ENCODE results near the gene NOS1AP.

NOS1AP gene

GRCh38 chr1:162276493-162276892, 207.0 kb downstream of the NOS1AP start:
- Histone ChIP-seq H3K4me3 (ENCODE audit: insufficient read depth in 1 of 2, low read depth in 1 of 2, low read length in 2 of 2) (no peak overlapping the region), H2AK5ac (ENCODE audit: low read length, severe bottlenecking) (no peak overlapping the region), H2BK120ac (ENCODE audit: low read depth, low read length) (no peak overlapping the region), H3K18ac (ENCODE audit: low read depth in 1 of 2, low read length in 2 of 2) (no peak overlapping the region), H3K27ac (ENCODE audit: low read length, poor library complexity, severe bottlenecking) (no peak overlapping the region), H3K9ac (ENCODE audit: low read length) (no peak overlapping the region), H3K4me1 (ENCODE audit: control insufficient read depth, insufficient read depth, low read depth, low read length) (peaks cover 2% of the 10 kb centered on the region), H4K8ac (ENCODE audit: low read length) (no peak overlapping the region), H3K27me3 (ENCODE audit: control insufficient read depth in 1 of 2, insufficient read depth in 1 of 2, low read length in 2 of 2) (peaks cover 0 to 35% of the 10 kb centered on the region in 2 experiments), H3K79me1 (replicated peaks; ENCODE audit: low read length, poor library complexity, severe bottlenecking) (no peaks in the 10 kb centered on the region), H3K23ac (ENCODE audit: low read length in 2 of 2) (no peak overlapping the region), H3K14ac (ENCODE audit: low read length in 2 of 2) (no peak overlapping the region), H2BK5ac (ENCODE audit: low read depth, low read length, poor library complexity, severe bottlenecking) (no peak overlapping the region), H2AFZ (ENCODE audit: low read depth, low read length) (no peak overlapping the region), H2BK15ac (ENCODE audit: low read depth, poor library complexity, severe bottlenecking) (no peak overlapping the region), H4K91ac (ENCODE audit: low read length) (no peak overlapping the region), H3K36me3 (ENCODE audit: control insufficient read depth in 1 of 2, insufficient read depth in 2 of 2, low read depth in 1 of 2, low read length in 2 of 2) (no peaks in the 10 kb centered on the region), H3K9me3 (ENCODE audit: control insufficient read depth, low read length) (no peaks in the 10 kb centered on the region), H3K4me2 (ENCODE audit: low read length, poor library complexity, severe bottlenecking) (no peak overlapping the region), H2BK12ac (ENCODE audit: low read length in 2 of 2) (no peak overlapping the region), H3K4ac (ENCODE audit: low read depth in 1 of 2, low read length in 2 of 2) (no peak overlapping the region)
- WGBS = no CpG with 5 or more reads among the region's 1 CpG
- DNase-seq = peak; percentile 43

GRCh38 chr1:162279136-162279498, 209.6 kb downstream of the NOS1AP start:
- Histone ChIP-seq H2BK12ac (ENCODE audit: low read length in 2 of 2) (no peak overlapping the region), H3K4me1 (ENCODE audit: control insufficient read depth, insufficient read depth, low read depth, low read length) (peaks cover 2% of the 10 kb centered on the region), H3K79me1 (replicated peaks; ENCODE audit: low read length, poor library complexity, severe bottlenecking) (no peaks in the 10 kb centered on the region), H3K27ac (ENCODE audit: low read length, poor library complexity, severe bottlenecking) (no peak overlapping the region), H3K4ac (ENCODE audit: low read depth in 1 of 2, low read length in 2 of 2) (no peak overlapping the region), H3K9me3 (ENCODE audit: control insufficient read depth, low read length) (no peaks in the 10 kb centered on the region), H4K91ac (ENCODE audit: low read length) (no peak overlapping the region), H2AK5ac (ENCODE audit: low read length, severe bottlenecking) (no peak overlapping the region), H2BK5ac (ENCODE audit: low read depth, low read length, poor library complexity, severe bottlenecking) (no peak overlapping the region), H3K36me3 (ENCODE audit: control insufficient read depth in 1 of 2, insufficient read depth in 2 of 2, low read depth in 1 of 2, low read length in 2 of 2) (no peaks in the 10 kb centered on the region), H3K4me2 (ENCODE audit: low read length, poor library complexity, severe bottlenecking) (no peak overlapping the region), H4K8ac (ENCODE audit: low read length) (no peak overlapping the region), H2BK120ac (ENCODE audit: low read depth, low read length) (no peak overlapping the region), H2AFZ (ENCODE audit: low read depth, low read length) (no peak overlapping the region), H3K9ac (ENCODE audit: low read length) (no peak overlapping the region), H2BK15ac (ENCODE audit: low read depth, poor library complexity, severe bottlenecking) (no peak overlapping the region), H3K23ac (ENCODE audit: low read length in 2 of 2) (no peak overlapping the region), H3K27me3 (ENCODE audit: control insufficient read depth in 1 of 2, insufficient read depth in 1 of 2, low read length in 2 of 2) (peaks cover 0 to 52% of the 10 kb centered on the region in 2 experiments), H3K18ac (ENCODE audit: low read depth in 1 of 2, low read length in 2 of 2) (no peak overlapping the region), H3K14ac (ENCODE audit: low read length in 2 of 2) (no peak overlapping the region), H3K4me3 (ENCODE audit: insufficient read depth in 1 of 2, low read depth in 1 of 2, low read length in 2 of 2) (no peak overlapping the region)
- DNase-seq = no peak
- 59% methylated on average over 7 of the region's 7 CpGs for WGBS

DNA sequence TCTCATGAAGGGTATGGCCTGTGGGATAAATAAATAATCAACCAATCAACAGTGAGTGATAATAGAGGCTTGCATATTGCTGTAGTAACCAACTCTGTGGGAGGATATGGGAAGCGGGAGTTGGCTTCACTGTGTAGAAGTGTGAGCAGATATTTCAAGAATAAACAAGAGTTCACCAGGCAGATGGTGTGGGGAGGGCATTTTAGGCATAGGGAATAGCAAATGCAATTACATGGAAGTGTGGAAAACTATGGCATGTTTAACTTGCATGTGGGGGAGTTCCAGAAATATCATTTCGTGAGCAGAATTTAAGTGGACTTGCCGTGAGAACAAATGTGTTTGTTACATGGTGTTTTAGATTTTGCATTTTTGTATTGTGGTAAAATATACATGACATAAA, 211.9 kb downstream of the NOS1AP start:
- Histone ChIP-seq H3K4ac (ENCODE audit: low read depth in 1 of 2, low read length in 2 of 2) (no peak overlapping the region), H2BK5ac (ENCODE audit: low read depth, low read length, poor library complexity, severe bottlenecking) (no peak overlapping the region), H2AFZ (ENCODE audit: low read depth, low read length) (no peak overlapping the region), H3K23ac (ENCODE audit: low read length in 2 of 2) (no peak overlapping the region), H2BK15ac (ENCODE audit: low read depth, poor library complexity, severe bottlenecking) (no peak overlapping the region), H2BK120ac (ENCODE audit: low read depth, low read length) (no peak overlapping the region), H3K9me3 (ENCODE audit: control insufficient read depth, low read length) (no peaks in the 10 kb centered on the region), H3K27ac (ENCODE audit: low read length, poor library complexity, severe bottlenecking) (no peak overlapping the region), H3K9ac (ENCODE audit: low read length) (no peak overlapping the region), H4K91ac (ENCODE audit: low read length) (no peak overlapping the region), H3K18ac (ENCODE audit: low read depth in 1 of 2, low read length in 2 of 2) (no peak overlapping the region), H4K8ac (ENCODE audit: low read length) (no peak overlapping the region), H3K4me1 (ENCODE audit: control insufficient read depth, insufficient read depth, low read depth, low read length) (peaks cover 6% of the 10 kb centered on the region), H3K14ac (ENCODE audit: low read length in 2 of 2) (no peak overlapping the region), H3K4me3 (ENCODE audit: insufficient read depth in 1 of 2, low read depth in 1 of 2, low read length in 2 of 2) (no peak overlapping the region), H2BK12ac (ENCODE audit: low read length in 2 of 2) (no peak overlapping the region), H3K4me2 (ENCODE audit: low read length, poor library complexity, severe bottlenecking) (no peak overlapping the region), H3K36me3 (ENCODE audit: control insufficient read depth in 1 of 2, insufficient read depth in 2 of 2, low read depth in 1 of 2, low read length in 2 of 2) (no peaks in the 10 kb centered on the region), H2AK5ac (ENCODE audit: low read length, severe bottlenecking) (no peak overlapping the region), H3K79me1 (replicated peaks; ENCODE audit: low read length, poor library complexity, severe bottlenecking) (no peaks in the 10 kb centered on the region), H3K27me3 (ENCODE audit: control insufficient read depth in 1 of 2, insufficient read depth in 1 of 2, low read length in 2 of 2) (peaks cover 0 to 73% of the 10 kb centered on the region in 2 experiments)
- WGBS = 96% methylated on average over 3 of the region's 3 CpGs
- DNase-seq = no peak

DNA sequence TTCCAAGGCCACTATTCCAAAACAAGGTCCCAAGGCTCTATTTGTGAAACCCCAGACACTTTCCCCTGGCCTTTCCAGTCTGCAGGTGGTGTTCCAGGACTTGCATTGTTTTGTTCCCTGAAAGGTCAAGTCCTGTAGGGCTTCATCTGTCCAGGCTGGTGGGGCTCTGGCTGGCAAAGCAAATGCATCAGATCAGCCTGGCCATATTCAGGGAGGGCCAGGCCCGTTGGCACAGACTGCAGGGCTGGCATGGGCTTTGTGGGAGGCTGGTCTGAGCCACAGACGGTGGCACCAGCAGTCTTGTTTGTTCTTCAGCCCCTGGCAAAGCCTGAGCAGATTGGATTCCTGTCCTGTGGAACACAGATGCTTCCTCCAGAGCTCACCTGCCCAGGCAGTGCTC, 214.2 kb downstream of the NOS1AP start:
- Histone ChIP-seq H3K9ac (ENCODE audit: low read length) (no peak overlapping the region), H3K27ac (ENCODE audit: low read length, poor library complexity, severe bottlenecking) (no peak overlapping the region), H3K14ac (ENCODE audit: low read length in 2 of 2) (no peak overlapping the region), H2BK12ac (ENCODE audit: low read length in 2 of 2) (no peak overlapping the region), H2BK5ac (ENCODE audit: low read depth, low read length, poor library complexity, severe bottlenecking) (no peak overlapping the region), H3K4me3 (ENCODE audit: insufficient read depth in 1 of 2, low read depth in 1 of 2, low read length in 2 of 2) (no peak overlapping the region), H2AK5ac (ENCODE audit: low read length, severe bottlenecking) (no peak overlapping the region), H3K4me1 (ENCODE audit: control insufficient read depth, insufficient read depth, low read depth, low read length) (peaks cover 6% of the 10 kb centered on the region), H4K91ac (ENCODE audit: low read length) (no peak overlapping the region), H3K27me3 (ENCODE audit: control insufficient read depth in 1 of 2, insufficient read depth in 1 of 2, low read length in 2 of 2) (peaks cover 0 to 70% of the 10 kb centered on the region in 2 experiments), H3K4me2 (ENCODE audit: low read length, poor library complexity, severe bottlenecking) (no peak overlapping the region), H3K9me3 (ENCODE audit: control insufficient read depth, low read length) (no peaks in the 10 kb centered on the region), H2AFZ (ENCODE audit: low read depth, low read length) (no peak overlapping the region), H3K4ac (ENCODE audit: low read depth in 1 of 2, low read length in 2 of 2) (no peak overlapping the region), H3K36me3 (ENCODE audit: control insufficient read depth in 1 of 2, insufficient read depth in 2 of 2, low read depth in 1 of 2, low read length in 2 of 2) (no peaks in the 10 kb centered on the region), H3K79me1 (replicated peaks; ENCODE audit: low read length, poor library complexity, severe bottlenecking) (no peaks in the 10 kb centered on the region), H3K23ac (ENCODE audit: low read length in 2 of 2) (no peak overlapping the region), H2BK120ac (ENCODE audit: low read depth, low read length) (no peak overlapping the region), H4K8ac (ENCODE audit: low read length) (no peak overlapping the region), H3K18ac (ENCODE audit: low read depth in 1 of 2, low read length in 2 of 2) (no peak overlapping the region), H2BK15ac (ENCODE audit: low read depth, poor library complexity, severe bottlenecking) (no peak overlapping the region)
- DNase-seq = no peak
- 72% methylated on average over 2 of the region's 2 CpGs for WGBS
